A172 (cell line): ENCODE measurements around the gene MANBA. TPM values are rescaled to one million over a fixed set of nuclear protein-coding genes. Genes with fewer than 3 reads are reported as not detected.
A peak's percentile ranks its signal among the peaks of the same experiment; 100 is the strongest.

Experiments
- DNase-seq: peaks from one replicate; pipeline ENCODE4 v3.0.0-alpha.2; 2015; ENCODE audit warnings: low spot score
- total RNA-seq: library from RNA; depleted of rRNA; stranded (reverse); fragments of >200 nt; shearing (Covaris generic); gene quantifications from 2 replicates; pipeline ENCODE4 v1.2.3, GENCODE V29; 2014; rRNA removed

The MANBA gene
- total RNA-seq = 29.9 and 32.8 TPM in 2 replicates

DNA sequence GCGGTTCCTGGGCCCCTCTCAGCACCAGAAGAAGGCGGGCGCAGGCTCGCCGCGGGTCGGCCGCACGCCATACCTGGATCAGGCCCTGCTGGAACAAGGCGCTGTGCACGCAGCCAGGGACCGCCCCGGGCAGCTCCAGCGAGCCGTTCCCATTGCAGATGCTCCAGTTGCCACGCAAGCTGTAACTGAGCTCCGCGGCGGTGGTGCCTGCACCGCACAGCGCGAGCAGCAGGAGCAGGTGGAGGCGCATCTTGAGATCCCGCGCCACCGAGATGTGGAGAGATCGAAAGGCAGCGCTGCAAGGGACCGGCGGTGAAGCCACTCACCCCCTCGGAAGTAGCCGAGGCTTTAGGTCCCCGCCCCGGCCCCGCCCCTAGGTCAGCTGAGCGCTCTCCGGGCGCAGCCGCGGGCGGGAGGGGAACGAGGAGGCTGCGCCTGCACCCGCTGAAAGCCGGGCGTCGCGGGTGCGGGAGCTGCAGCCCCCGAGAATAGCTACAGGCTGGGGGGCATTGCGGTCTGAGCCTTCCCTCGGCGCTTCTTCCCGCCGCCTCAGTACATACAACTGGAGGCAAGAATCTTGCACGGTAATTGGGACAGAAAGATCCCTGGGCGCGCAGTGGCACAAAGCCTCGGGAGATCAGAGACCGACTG lies at the start of gene MANBA:
Gene MANBA (minus strand): TSS at position 324 of the 651 bp plus-strand sequence. CDS start 74 bp downstream, at position 250.
- peak; percentile 66 for DNase-seq

DNA sequence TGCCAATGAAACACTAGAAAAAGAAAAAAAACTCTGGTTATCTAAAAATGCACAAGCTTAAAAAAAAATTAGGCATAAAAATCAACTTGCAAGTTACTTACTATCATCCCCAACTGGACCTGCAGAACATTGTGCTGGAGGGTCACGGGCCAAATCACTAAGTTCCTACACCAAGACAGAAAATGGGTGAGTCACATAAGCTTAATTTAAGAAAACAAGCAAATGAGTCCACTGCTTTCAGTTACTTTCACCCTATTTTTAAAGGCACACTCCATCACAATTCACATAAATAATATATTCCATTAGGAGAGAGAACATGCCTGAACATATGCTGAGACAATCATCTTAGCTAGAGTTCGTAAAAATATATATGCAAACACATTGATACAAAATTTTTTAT lies 48.9 kb upstream of the MANBA start:
- DNase-seq = no peak

DNA sequence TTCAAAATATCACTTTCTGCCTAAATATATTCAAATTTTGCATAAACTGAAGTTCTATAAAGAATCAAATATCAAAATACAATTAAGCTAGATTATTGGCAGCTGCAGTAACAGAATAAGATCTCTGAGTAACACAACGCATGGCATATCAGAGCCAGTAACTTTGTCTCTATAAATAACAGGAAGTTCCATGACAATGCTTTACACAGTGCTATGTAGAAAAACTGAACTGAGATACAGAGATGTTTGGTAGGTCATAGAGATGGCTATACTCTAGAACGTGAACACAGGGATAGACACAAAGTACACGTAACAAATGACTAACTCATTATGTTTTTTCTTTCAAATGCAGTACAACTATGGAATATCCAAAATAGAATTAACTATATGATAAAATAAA lies 48.4 kb upstream of the MANBA start:
- no peak for DNase-seq

DNA sequence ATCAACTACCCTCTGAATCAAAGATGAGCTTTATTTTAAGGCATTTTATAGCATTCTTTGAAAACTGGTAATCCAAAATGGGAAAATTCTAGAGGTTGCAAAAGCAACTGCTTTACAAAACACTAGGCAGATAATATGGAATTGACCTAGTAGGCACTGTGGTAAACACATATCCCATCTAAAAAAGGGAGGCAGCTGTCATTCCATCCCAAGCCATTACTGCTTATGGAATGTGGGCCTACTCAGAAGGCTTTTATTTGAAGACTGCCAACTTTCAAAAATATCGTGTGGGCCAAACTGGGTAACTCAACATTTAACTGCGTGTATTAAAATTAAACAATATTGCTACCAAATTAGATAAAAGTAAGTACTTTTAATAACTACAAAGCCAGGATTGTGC lies 47.2 kb upstream of the MANBA start:
- DNase-seq = no peak

DNA sequence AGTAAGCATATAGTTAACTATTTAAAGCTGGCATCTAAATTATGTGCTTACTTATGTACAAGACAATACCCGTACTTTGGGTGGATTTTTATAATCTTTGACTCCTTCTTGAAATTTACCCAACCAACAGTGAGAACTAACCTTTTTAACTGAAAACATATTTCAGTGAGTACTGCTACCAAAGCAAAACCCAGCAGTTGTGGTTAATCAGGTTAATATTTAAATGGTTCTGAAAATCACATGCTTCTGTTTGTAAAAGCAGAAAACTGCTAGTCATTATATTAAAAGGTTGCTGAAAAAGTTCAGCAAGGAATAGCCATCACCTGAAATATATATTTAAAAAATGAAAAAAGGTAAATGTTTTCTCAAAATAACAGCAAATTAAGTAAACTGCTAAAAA lies 46.6 kb upstream of the MANBA start:
- DNase-seq = no peak

DNA sequence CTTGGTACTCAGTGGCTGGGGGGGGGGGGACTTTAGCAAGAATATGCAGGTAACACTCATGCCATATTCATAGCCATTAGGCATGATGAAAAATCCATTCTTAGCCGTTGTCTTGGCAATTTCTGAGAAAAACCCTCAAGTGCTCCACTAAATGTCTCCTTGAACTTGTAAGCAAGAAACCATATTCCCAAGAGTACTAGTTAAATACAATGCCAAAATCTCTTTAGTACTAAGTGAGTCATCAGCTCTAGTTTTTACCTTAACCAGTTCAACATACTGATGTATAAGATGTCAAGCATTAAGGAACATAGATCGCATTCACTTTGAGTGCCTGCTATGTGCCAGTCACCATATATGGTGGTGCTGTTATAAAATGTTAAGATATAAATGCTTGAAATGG lies 39.0 kb upstream of the MANBA start:
- DNase-seq = no peak

DNA sequence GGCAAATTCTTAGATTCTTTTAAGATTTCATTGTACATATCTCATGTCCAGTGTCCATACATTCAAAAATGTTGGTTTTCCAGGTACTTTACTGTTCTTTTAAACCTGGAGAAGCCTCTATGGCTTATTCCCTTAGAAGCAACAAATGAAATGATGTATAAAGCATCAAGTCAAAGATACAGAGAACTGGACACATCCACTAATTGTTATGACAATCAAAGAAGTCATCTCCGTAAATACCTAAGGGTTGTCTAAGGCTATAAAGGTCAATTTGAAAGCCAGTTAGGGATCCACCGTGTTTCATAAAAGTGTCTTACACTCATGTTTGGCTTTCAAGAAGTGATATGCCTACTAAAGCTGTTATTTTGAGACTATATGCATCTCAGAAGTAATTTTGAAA lies 34.2 kb upstream of the MANBA start:
- DNase-seq = no peak

DNA sequence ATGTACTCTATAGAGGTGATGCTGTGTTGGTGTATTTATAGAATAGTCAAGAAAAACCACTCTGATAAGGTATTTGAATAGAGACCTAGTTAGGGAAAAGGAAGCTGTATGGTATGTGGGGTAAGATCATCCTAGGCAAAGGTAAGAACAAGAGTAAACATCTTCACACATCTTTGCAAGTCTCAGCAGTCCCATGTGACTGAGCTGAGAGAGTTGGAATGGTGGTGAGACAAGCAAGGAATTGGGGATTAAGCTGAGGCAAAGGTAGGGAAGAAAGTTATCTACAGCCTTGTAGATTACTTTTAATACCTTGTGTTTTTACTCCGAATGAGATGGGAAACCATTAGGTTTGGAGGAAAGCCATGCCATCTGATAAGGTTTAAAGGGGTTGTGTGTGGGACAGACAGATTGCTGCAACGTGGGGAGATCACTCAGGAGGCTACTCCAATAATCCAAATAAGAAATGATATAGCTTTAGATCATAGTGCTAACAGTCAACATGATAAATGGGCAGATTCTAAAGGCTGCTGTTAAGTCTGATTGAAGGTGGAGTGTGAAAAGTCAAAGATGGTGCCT lies 31.7 kb upstream of the MANBA start:
- no peak for DNase-seq

DNA sequence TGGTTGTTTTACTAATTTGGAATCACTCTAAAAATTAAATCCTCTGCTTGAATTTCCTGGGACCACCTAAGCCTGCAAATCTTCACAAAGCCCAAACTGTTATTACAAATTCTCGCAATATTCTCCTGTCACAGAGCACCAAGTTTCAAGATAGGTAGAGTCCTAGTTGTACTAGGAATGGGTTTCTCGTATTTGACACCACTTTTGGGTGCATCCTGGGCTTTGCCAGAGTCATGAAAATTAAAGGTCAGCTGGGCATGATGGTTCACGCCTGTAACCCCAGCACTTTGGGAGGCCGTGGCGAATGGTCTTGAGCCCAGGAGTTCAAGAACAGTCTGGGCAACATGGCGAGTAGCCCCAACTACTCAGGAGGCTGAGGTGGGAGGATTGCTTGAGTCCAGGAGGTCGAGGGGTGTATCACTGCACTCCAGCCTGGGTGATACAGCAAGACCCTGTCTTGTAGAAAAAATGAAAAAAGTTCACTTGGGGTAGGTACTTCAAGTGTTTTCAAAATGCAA lies 30.6 kb upstream of the MANBA start:
- no peak for DNase-seq

DNA sequence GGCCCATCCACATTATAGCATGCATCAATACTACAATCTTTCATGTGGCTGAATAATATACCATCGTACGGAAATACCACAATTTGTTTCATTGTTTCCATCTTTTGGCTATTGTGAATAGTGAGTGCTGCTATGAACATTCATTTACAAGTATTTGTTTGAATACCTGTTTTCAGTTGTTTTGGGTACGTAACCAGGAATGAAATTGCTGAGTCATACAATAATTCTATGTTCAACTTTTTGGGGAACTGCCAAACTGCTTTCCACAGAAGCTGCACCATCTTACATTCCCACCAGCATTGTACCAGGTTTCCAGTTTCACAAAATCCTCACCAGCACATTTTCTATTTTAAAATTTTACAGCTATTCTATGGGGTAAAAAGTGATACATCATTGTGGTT lies 28.5 kb upstream of the MANBA start:
- DNase-seq = peak; percentile 25

DNA sequence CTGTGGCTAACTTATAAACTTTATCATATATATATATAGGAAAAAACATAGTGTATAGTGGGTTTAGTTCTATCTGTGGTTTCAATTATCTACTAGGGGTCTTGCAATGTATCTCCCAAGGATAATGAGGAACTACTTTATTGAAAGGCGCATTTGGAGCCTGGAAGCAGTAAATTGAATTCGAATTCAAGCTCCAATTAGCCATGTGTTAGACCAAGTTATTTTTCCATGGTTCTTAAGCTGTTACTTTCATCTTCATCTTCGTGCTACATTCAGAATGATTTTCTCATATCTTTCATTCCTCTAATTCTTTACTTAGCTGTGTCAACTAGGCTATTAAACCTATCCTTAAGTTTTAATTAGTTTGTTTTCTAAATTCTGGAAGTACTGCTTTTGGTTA lies 27.2 kb upstream of the MANBA start:
- DNase-seq = no peak

DNA sequence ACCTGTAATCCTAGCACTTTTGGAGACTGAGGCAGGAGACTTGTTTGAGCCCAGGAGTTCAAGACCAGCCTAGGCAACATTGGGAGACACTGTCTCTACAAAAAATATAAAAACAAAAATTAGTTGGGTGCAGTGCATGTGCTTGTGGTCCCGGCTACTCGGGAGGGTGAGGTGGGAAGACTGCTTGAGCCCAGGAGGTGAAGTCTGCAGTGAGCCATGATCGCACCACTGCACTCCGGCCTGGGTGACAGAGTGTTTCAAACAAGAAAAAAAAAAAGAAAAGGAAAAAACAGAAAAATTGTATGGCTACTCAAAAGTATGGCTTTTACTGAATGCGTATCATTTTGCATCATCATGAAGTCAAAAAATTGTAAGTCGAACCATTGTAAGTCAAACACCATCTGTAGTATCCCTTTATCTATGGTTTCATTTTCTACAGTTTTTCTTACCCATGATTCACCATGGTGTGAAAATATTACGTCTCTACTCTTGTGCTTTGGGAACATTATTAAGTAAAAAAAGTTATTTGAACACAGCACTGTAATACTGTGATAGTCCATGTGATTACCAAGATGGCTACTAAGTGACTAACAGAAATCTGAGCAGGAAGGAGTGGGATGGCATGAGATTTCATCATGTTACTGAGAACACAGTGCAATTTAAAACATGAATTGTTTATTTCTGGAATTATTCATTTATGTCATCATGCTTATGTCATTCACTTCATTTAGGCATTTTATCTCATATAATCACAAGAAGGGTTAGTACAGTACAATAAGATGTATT lies 26.5 kb upstream of the MANBA start:
- peak; percentile 22 for DNase-seq

DNA sequence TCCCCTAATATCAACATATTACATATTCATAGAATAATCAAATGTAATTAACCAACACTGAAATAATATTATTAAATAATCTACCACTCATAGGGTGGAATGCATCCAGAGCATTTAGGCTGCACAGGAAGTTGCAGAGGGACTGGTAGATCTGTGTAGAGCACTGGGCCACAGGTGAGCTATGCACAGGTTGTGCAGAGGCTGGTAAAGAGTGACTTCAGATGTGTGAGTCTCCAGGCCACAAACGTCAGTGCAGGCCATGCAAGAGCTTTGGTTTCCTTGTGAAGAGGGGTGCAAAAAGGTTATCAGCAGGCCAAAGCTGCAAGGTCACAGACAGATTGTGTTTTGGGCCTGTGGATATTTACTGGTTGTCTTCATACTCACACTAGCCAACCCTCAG lies 25.5 kb upstream of the MANBA start:
- DNase-seq = no peak

DNA sequence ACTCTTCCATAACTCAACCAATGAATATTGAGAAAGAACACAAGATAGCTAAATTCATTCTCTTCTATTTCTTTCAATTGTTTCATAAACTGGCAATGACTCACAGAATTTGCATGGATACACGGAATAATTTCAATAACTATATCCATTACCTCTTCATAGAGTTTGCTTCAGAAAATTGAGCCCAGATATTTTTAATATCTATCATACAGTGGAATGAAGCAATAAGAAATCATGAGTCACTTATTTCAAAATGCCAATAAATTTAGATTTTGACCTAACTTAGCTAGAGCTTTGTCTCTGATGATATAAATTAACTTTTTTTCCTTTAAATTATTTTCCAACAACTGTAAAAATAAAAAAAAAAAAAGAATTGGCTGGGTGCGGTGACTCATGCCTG lies 22.2 kb upstream of the MANBA start:
- DNase-seq = no peak

DNA sequence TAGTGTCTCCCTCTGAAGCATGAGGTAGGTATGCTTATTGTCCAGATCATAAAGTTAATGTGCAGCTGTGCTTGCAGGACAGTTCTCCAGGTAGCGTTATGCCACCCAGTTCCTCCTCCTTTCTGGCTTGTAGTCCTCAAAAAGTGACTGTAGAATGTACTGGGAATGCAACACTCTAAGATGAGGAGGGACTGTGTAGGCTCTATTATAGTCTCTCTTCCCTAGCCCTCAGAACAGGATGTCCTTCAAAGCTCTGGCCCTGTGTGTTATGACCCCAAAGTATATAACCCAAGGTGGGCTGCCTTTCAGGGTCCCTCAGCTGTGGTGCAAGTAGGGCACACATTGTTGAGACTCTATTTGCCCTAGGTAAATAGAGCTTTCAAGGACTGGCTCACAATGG lies 20.8 kb upstream of the MANBA start:
- no peak for DNase-seq

DNA sequence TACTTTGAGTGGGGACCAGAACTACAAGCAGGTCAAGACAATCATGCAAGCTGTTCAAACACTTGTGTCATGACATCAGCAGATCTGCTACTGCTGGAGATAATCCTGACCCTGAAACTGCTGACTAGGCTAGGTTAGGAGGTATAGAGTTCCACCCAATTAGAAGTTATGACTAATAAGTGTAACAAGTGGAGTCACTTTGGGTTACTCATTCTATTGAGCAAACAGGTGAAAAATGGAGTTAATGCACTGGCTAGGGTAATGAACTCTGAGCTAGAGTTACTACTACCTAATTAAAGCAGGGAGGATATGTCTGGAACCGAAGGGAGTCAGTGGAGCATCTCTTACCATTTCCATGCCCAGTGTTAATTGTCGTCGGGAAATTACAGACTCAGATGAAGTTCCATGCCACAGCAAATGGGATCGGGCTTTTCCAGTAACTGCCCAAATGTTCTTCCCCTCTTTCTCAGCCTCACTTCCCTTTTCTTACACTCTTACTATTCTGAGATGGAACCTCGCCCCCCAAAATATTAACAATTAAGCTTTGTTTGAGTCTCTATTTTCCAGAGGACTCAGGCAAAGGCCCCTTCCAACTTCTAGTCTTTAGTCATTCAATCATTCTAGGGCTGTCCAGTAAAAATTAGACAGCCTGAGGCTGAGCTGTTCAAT lies 19.8 kb upstream of the MANBA start:
- DNase-seq = peak; percentile 22

DNA sequence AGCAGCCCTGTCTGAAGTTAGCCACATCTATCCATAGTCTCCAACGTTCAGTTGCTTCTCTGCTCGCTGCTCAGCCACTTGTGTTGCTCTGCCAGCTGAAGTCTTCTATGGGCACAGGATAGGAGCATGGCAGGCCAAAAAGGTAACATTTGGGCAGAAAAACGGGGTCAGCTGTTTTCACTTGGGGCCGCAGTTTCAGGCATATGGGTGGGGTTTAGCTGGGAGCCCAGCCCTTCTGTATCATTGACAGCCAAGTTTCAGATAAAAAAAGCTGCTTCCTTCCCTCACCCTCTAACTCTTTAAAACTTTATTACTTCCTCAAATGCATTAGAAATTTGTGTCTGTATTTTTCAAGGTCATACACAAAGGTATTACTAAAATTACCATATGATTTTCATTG lies 18.4 kb upstream of the MANBA start:
- DNase-seq = no peak

DNA sequence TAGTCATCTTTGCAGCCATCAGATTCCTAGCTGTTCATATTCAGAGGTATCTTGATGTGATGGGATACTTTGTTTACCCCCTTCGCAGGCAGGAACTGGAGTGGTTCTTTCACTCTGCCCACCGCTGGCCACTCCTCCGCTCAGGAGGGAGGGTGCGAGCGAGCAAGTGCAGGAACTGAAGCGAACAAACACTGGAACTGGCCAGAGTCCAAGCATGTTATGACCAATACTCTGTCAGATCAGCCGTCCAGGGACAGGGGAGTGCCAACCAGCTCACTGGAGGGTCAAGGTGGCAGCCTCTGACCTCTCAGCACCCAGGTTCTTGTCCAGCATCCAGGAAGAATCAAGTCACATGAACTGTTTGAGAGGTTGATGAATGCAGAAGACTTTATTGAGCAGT lies 18.0 kb upstream of the MANBA start:
- DNase-seq = no peak

DNA sequence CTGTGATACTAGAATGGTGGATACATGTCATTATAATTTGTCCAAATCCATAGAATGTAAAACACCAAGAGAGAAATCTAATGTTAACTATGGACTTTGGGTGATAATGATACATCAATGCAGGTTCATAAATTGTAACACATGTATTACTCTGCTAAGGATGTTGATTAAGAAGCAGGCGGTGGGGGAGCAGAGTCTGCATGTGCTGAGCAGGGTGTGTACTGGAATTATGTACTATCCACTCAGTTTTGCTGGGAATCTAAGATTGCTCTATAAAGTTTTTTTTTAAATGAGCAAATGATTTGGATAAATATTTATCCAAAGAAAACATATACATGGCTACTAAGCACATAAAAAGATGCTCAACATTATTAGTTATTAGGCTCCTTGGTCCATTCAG lies 15.0 kb upstream of the MANBA start:
- no peak for DNase-seq

DNA sequence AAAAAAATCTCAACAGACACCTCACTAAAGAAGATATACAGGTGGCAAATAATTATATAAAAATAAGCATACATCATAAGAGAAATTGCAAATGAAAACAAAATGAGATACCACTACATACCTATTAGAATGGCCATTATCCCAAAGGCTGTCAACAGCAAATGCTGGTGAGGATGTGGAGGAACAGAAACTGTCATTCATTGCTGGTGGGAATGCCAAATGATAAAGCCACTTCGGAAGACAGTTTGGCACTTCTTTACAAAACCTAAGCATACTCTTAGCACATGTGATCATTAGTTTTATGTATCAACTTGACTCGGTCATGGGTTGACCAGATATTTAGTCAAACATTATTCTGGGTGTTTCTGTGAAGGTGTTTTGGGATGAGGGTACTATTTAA lies 13.5 kb upstream of the MANBA start:
- no peak for DNase-seq

DNA sequence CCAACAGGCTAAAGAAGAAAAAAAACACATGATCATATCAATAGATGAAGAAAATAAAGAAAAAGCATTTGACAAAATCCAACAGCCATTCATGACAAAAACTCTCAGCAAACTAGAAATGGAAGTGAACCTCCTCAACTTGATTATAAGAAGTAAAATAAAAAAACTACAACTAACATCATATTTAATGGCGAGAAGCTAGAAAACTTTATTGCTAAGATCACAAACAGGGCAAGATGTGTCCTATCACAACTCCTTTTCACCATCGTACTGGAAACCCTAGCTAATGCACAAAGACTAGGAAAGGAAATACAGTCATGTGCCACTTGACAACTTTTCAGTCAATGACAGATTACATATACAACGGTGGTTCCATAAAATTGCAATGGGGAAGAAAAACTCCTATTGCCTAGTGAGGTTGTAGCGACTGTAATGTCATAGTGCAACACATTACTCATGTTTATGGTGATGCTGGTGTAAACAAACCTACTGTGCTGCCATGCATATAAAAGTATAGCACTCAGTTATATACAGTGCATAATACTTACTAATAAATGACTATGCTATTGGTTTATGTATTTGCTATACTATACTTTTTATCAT lies 12.1 kb upstream of the MANBA start:
- no peak for DNase-seq

DNA sequence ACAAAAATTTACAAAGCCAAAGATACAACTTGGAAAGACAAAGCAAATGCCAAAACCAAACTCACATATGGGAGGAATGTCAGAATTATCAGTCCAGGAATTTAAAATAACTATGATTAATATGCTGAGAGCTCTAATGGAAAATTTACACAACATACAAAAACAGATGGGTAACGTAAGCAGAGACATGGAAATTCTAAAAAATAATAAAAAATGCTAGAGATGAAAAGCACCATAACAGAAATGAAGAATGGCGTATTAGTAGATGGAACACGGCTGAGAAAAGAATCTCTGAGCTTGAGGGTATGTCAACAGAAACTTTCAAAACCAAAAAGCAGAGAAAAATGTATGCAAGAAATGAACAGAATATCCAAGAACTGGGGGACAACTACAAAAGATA lies 4.1 kb upstream of the MANBA start:
- no peak for DNase-seq
